HFFc6 (cell line): ENCODE data around the gene KRTAP19-8. TPM values are rescaled to one million over a fixed set of nuclear protein-coding genes. Genes with fewer than 3 reads are reported as not detected.

Source experiments
- DNase-seq: peaks from one replicate; pipeline ENCODE4 v3.0.0-alpha.2; 2018
- H3K27ac Mint-ChIP-seq: 2 replicates; pipeline ENCODE4 v1.8.0; 2020; ENCODE audit warnings: mild to moderate bottlenecking, mixed read lengths
- H3K27me3 Mint-ChIP-seq: 2 replicates; pipeline ENCODE4 v1.8.0; 2021; ENCODE audit warnings: mild to moderate bottlenecking, moderate library complexity, mixed read lengths; ENCODE audit not compliant: insufficient read depth
- H3K36me3 Mint-ChIP-seq: 2 replicates; pipeline ENCODE4 v1.8.0; 2021; ENCODE audit warnings: low read depth, mixed read lengths
- H3K4me1 Mint-ChIP-seq: 2 replicates; pipeline ENCODE4 v1.8.0; 2020; ENCODE audit warnings: low read depth, mixed read lengths
- H3K4me3 Mint-ChIP-seq: 2 replicates; pipeline ENCODE4 v1.8.0; 2020; ENCODE audit warnings: mild to moderate bottlenecking, moderate library complexity, mixed read lengths
- H3K9me3 Mint-ChIP-seq: 2 replicates; pipeline ENCODE4 v1.8.0; 2020; ENCODE audit warnings: mild to moderate bottlenecking, mixed read lengths
- CTCF ChIP-seq: fragments of 200-600 bp; sonication (generic); IDR thresholded peaks from 2 replicates; pipeline ENCODE4 v1.5.0; 2021; ENCODE audit warnings: antibody characterized with exemption, mild to moderate bottlenecking
- total RNA-seq, 6 experiments: library from RNA; stranded (reverse); fragmentation: NEBNext Ultra II Directional; extraction: Animal tissue kit (Norgen Biotek cat#: 25700); gene quantifications; 2 replicates in 1 of 6; 3 replicates in 5 of 6; pipeline ENCODE4 v1.2.3, GENCODE V29; 2021

KRTAP19-8 gene
- total RNA-seq, 6 experiments from 2014 or later, result not detected

- DNase-seq, result no peak
- TF ChIP-seq CTCF, result no peak
- H3K36me3 Mint-ChIP-seq, result no peaks in the 10 kb centered on the region
- H3K4me1 Mint-ChIP-seq, result no peaks in the 10 kb centered on the region
- H3K27me3 Mint-ChIP-seq, result no peaks in the 10 kb centered on the region; the same call in 1 of the 2 replicates
- no peak overlapping the region for H3K27ac Mint-ChIP-seq
- no peak overlapping the region for H3K4me3 Mint-ChIP-seq
- peaks cover 38% of the 10 kb centered on the region for H3K9me3 Mint-ChIP-seq
Measured at GRCh38 chr21:31012133-31013089, 25.9 kb downstream of the KRTAP19-8 start.

- H3K36me3 Mint-ChIP-seq, result no peaks in the 10 kb centered on the region; the same call in 1 of the 2 replicates
- no peak overlapping the region for H3K27ac Mint-ChIP-seq
- TF ChIP-seq CTCF, result no peak
- no peaks in the 10 kb centered on the region; the same call in 1 of the 2 replicates for H3K27me3 Mint-ChIP-seq
- no peaks in the 10 kb centered on the region for H3K4me1 Mint-ChIP-seq
- no peak overlapping the region for H3K4me3 Mint-ChIP-seq
- DNase-seq, result no peak
- H3K9me3 Mint-ChIP-seq, result peaks cover 45% of the 10 kb centered on the region
Measured at GRCh38 chr21:31011412-31011811, 26.9 kb downstream of the KRTAP19-8 start.

- no peak overlapping the region for H3K4me3 Mint-ChIP-seq
- H3K36me3 Mint-ChIP-seq, result no peaks in the 10 kb centered on the region; the same call in 1 of the 2 replicates
- no peaks in the 10 kb centered on the region for H3K4me1 Mint-ChIP-seq
- no peak for TF ChIP-seq CTCF
- DNase-seq, result no peak
- no peak overlapping the region for H3K27ac Mint-ChIP-seq
- H3K9me3 Mint-ChIP-seq, result peaks cover 73% of the 10 kb centered on the region
- no peaks in the 10 kb centered on the region; the same call in 1 of the 2 replicates for H3K27me3 Mint-ChIP-seq
Measured at GRCh38 chr21:31008355-31008754, 29.9 kb downstream of the KRTAP19-8 start.

GRCh38 chr21:31005019-31005418 is 33.3 kb downstream of the KRTAP19-8 start:
- Mint-ChIP-seq H3K9me3 (peaks cover 86% of the 10 kb centered on the region), H3K27me3 (no peaks in the 10 kb centered on the region), H3K27ac (no peak overlapping the region), H3K4me1 (no peaks in the 10 kb centered on the region), H3K4me3 (no peak overlapping the region), H3K36me3 (no peaks in the 10 kb centered on the region; the same call in 1 of the 2 replicates)
- no peak for DNase-seq
- no peak for TF ChIP-seq CTCF

- no peaks in the 10 kb centered on the region for H3K27me3 Mint-ChIP-seq
- H3K4me3 Mint-ChIP-seq, result no peak overlapping the region
- no peak for DNase-seq
- no peak overlapping the region for H3K27ac Mint-ChIP-seq
- H3K4me1 Mint-ChIP-seq, result no peaks in the 10 kb centered on the region
- TF ChIP-seq CTCF, result no peak
- H3K36me3 Mint-ChIP-seq, result no peaks in the 10 kb centered on the region; the same call in 1 of the 2 replicates
- peaks cover 76% of the 10 kb centered on the region for H3K9me3 Mint-ChIP-seq
Measured at GRCh38 chr21:31003471-31003870, 34.8 kb downstream of the KRTAP19-8 start.
